ENCODE data around the gene ID2. TPM values are rescaled to one million over a fixed set of nuclear protein-coding genes. Genes with fewer than 3 reads are reported as not detected.

ID2 gene
- total RNA-seq, 1 donor from 2014 or later, result 11.9 TPM

DNA sequence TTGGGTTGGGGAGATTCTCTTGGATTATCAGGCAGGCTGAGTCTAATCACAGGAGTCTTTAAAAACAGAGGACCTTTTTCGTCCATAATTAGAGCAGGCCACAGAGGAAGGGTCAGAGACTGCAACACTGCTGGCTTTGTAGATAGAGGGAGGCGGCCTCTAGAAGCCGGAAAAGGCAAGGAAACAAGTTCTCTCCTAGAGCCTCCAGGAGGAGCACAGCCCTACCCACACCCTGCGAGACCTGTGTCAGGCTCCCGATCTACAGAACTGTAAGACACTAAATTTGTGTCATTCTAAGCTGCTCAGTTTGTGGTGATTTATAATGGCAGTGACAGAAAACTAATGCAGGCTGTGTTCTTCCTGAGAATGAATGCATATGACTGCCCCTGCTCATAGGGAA lies 15.3 kb downstream of the ID2 start:
- no peaks in the 10 kb centered on the region for H3K9me3 Mint-ChIP-seq (ENCODE audit: unreplicated experiment)
- no peak overlapping the region for H3K4me3 Mint-ChIP-seq (ENCODE audit: unreplicated experiment)
- H3K36me3 Mint-ChIP-seq (ENCODE audit: unreplicated experiment), result no peaks in the 10 kb centered on the region
- no peak for DNase-seq (ENCODE audit: extremely low spot score, unreplicated experiment)
- H3K4me1 Mint-ChIP-seq (ENCODE audit: unreplicated experiment), result peaks cover 3% of the 10 kb centered on the region
- no peak overlapping the region for H3K27ac Mint-ChIP-seq (ENCODE audit: unreplicated experiment)
- TF ChIP-seq, protein P1, sequence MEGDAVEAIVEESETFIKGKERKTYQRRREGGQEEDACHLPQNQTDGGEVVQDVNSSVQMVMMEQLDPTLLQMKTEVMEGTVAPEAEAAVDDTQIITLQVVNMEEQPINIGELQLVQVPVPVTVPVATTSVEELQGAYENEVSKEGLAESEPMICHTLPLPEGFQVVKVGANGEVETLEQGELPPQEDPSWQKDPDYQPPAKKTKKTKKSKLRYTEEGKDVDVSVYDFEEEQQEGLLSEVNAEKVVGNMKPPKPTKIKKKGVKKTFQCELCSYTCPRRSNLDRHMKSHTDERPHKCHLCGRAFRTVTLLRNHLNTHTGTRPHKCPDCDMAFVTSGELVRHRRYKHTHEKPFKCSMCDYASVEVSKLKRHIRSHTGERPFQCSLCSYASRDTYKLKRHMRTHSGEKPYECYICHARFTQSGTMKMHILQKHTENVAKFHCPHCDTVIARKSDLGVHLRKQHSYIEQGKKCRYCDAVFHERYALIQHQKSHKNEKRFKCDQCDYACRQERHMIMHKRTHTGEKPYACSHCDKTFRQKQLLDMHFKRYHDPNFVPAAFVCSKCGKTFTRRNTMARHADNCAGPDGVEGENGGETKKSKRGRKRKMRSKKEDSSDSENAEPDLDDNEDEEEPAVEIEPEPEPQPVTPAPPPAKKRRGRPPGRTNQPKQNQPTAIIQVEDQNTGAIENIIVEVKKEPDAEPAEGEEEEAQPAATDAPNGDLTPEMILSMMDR (IDR thresholded peaks at IDR 0.05), result no peak
- H3K27me3 Mint-ChIP-seq (ENCODE audit: unreplicated experiment), result peaks cover 9% of the 10 kb centered on the region

DNA sequence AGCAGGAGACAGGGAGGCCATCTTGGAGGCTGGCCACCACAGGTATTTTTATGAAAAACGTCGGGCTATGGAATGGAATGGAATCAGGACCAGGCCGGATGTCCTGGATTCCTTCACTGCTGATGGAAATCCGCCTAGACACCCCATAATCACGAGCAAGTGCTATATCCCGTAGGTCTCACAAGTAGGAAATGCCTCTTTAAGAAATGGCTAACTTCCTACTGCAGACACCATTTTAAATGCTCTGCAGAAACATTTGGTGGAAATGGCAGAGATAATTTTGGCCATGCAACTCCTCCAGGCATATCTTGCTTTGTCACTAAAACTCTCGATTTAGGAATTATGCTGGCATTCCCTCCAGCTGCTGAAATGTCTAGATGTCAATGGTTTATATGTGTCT lies 18.0 kb downstream of the ID2 start:
- TF ChIP-seq, protein P1 (IDR thresholded peaks at IDR 0.05), result no peak
- H3K4me1 Mint-ChIP-seq (ENCODE audit: unreplicated experiment), result no peaks in the 10 kb centered on the region
- H3K27ac Mint-ChIP-seq (ENCODE audit: unreplicated experiment), result no peak overlapping the region
- H3K36me3 Mint-ChIP-seq (ENCODE audit: unreplicated experiment), result no peaks in the 10 kb centered on the region
- no peak for DNase-seq (ENCODE audit: extremely low spot score, unreplicated experiment)
- H3K27me3 Mint-ChIP-seq (ENCODE audit: unreplicated experiment), result peaks cover 9% of the 10 kb centered on the region
- H3K9me3 Mint-ChIP-seq (ENCODE audit: unreplicated experiment), result no peaks in the 10 kb centered on the region
- no peak overlapping the region for H3K4me3 Mint-ChIP-seq (ENCODE audit: unreplicated experiment)

DNA sequence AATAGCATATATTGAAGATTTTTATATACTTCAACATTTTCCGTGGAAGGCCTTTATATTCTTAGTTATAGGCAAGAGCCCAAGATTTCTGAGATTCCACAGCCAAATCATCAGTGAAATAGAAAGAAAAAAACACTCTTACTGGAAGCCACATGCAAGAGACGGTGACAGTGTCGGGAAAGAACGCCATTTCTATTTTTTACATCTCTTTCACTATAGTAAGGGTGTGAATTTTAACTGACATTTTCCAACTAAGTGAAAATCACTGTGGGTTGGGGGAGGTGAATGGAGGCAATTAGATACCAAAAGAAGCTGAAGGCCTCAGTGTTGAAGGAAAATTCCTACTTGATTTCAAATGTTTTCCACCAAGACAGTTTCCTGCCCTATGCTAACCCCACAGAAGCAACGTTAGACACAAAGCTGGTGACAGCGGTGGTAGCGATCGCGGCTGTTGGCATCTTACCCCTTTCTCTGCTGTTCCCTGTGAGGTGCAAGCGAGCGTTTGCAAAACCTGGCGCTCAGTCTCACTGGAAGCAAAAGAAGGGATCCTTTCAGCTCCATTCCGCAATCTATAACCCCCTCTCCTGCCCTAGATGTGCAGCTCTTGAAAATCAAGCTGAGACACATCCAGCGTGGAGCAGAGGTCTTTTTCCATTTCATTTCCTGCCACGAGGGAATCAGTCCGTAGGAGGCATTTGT lies 20.0 kb downstream of the ID2 start:
- H3K27ac Mint-ChIP-seq (ENCODE audit: unreplicated experiment), result no peak overlapping the region
- peaks cover 6% of the 10 kb centered on the region for H3K27me3 Mint-ChIP-seq (ENCODE audit: unreplicated experiment)
- H3K4me1 Mint-ChIP-seq (ENCODE audit: unreplicated experiment), result no peaks in the 10 kb centered on the region
- TF ChIP-seq, protein P1 (IDR thresholded peaks at IDR 0.05), result no peak
- DNase-seq (ENCODE audit: extremely low spot score, unreplicated experiment), result no peak
- no peaks in the 10 kb centered on the region for H3K36me3 Mint-ChIP-seq (ENCODE audit: unreplicated experiment)
- H3K4me3 Mint-ChIP-seq (ENCODE audit: unreplicated experiment), result no peak overlapping the region
- H3K9me3 Mint-ChIP-seq (ENCODE audit: unreplicated experiment), result no peaks in the 10 kb centered on the region

DNA sequence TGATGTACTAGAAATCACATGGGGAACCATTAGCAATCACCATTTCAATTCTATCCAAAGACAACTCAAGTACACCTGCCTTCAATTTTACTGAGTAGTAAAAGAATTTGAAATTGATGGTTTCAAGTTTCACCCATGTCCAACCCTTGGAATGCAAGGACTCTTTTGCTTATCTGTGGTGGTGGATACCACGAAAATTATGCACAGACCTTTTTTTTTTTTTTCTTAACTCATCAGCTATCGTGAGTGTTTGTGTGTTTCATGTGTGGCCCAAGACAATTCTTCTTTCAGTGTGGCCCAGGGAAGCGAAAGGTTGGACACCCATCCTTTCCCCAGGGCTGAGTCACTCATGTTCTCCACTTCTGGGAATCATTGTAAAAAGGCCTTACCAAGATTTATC lies 23.1 kb downstream of the ID2 start:
- no peak for DNase-seq (ENCODE audit: extremely low spot score, unreplicated experiment)
- no peaks in the 10 kb centered on the region for H3K9me3 Mint-ChIP-seq (ENCODE audit: unreplicated experiment)
- TF ChIP-seq, protein P1 (IDR thresholded peaks at IDR 0.05), result no peak
- H3K4me3 Mint-ChIP-seq (ENCODE audit: unreplicated experiment), result no peak overlapping the region
- no peaks in the 10 kb centered on the region for H3K4me1 Mint-ChIP-seq (ENCODE audit: unreplicated experiment)
- no peak overlapping the region for H3K27ac Mint-ChIP-seq (ENCODE audit: unreplicated experiment)
- H3K27me3 Mint-ChIP-seq (ENCODE audit: unreplicated experiment), result peaks cover 8% of the 10 kb centered on the region
- no peaks in the 10 kb centered on the region for H3K36me3 Mint-ChIP-seq (ENCODE audit: unreplicated experiment)

DNA sequence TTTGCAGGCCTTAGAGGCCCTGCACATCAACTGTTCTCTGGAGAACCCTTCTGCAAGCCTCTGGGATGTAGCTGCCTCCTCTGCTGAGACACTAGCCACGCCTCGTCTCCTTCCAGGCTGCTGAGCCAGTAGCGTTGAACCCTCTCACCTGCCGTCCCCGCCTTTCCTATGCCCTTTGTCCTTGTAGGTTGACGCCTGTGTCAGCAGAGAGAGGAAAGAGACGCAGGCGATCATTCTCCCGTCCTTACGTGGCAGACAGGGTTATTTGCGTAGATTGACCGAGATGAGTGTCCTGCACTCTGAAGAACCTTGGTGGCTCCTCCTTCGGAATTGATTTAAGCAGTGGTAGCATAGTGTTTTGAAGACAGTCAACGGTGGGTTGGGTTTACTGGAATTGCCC lies 27.8 kb downstream of the ID2 start:
- DNase-seq (ENCODE audit: extremely low spot score, unreplicated experiment), result peak; percentile 71
- no peaks in the 10 kb centered on the region for H3K4me1 Mint-ChIP-seq (ENCODE audit: unreplicated experiment)
- H3K4me3 Mint-ChIP-seq (ENCODE audit: unreplicated experiment), result no peak overlapping the region
- TF ChIP-seq, protein P1 (IDR thresholded peaks at IDR 0.05), result no peak
- H3K27me3 Mint-ChIP-seq (ENCODE audit: unreplicated experiment), result peaks cover 11% of the 10 kb centered on the region
- no peaks in the 10 kb centered on the region for H3K9me3 Mint-ChIP-seq (ENCODE audit: unreplicated experiment)
- no peak overlapping the region for H3K27ac Mint-ChIP-seq (ENCODE audit: unreplicated experiment)
- no peaks in the 10 kb centered on the region for H3K36me3 Mint-ChIP-seq (ENCODE audit: unreplicated experiment)
